Endometrial microvascular endothelial cells (primary cell): Measurements from ENCODE around the gene ACTN3. TPM values are rescaled to one million over a fixed set of nuclear protein-coding genes. Genes with fewer than 3 reads are reported as not detected.
"Not testable (repeated sequence)": the region's sequence is repeated elsewhere in the genome, so short reads cannot be mapped to it uniquely, and the experiment has no call there.

Experiments used
- in situ Hi-C: cut with HindIII; loops from 2 replicates; pipeline ENCODE4 v1.10.0; 2017; ENCODE audit warnings: low sequenced_read_pairs, low pct_unique_long_range_greater_than_20kb; ENCODE audit errors: inconsistent ontology term
- total RNA-seq: library from RNA; depleted of rRNA; stranded (reverse); fragments of >200 nt; gene quantifications from one replicate; pipeline ENCODE4 v1.2.3, GENCODE V29; 2015; ENCODE audit errors: inconsistent ontology term

Gene ACTN3
- total RNA-seq, 1 donor from 2014 or later = not detected

DNA sequence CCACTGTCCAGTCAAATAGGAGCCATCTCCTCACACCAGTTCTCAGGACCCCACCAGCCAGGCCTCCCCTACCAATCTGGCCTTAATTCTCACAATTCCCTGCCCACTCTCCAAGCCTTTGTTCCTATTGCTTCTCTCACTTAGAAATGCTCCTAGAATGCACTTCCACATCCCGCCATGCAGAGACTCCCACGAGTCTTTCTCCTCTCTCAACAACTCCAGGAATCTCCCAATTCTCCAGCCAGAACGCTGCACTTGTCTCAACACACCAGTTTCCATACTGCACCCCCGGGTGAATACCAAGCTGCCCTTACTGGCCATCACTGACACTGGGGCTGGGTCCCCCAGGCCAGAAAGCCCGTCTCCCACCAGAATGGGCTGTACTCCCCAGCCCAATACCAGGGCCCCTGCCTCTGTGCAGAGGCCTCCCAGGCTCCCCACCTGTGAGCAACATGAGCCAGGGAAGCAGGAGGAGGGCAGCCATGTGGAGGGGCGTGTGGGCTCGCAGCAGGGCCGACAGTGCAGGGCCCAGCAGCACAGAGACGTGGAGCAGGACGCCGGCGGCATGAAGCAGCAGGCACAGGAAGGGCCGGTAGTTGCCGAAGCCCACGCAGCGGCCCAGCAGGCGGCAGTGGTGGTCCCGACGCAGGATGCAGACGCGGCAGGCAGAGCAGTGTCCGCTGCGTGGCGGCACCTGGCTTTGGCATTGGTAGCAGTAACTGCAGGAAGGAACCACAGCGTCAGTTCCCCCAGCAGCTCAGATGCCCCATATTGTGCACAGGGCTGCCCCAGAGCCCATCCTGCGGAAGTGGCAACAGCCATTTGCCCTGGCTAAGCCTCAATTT is 3.2 kb upstream of the ACTN3 start:
- in situ Hi-C loops = no loop called here

DNA sequence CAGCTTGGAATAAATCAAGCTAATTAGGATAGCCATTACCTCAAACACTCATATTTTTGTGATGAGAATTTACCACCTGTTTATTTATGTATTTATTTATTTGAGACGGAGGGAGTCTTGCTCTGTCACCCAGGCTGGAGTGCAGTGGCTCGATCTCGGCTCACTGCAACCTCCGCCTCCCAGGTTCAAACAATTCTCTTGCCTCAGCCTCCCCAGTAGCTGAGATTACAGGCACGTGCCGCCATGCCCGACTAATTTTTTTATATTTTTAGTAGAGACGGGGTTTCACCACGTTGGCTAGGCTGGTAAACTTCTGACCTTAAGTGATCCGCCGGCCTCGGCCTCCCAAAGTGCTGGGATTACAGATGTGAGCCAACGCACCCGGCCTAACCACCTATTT is 1.8 kb upstream of the ACTN3 start:
- in situ Hi-C loops = not testable (repeated sequence)

DNA sequence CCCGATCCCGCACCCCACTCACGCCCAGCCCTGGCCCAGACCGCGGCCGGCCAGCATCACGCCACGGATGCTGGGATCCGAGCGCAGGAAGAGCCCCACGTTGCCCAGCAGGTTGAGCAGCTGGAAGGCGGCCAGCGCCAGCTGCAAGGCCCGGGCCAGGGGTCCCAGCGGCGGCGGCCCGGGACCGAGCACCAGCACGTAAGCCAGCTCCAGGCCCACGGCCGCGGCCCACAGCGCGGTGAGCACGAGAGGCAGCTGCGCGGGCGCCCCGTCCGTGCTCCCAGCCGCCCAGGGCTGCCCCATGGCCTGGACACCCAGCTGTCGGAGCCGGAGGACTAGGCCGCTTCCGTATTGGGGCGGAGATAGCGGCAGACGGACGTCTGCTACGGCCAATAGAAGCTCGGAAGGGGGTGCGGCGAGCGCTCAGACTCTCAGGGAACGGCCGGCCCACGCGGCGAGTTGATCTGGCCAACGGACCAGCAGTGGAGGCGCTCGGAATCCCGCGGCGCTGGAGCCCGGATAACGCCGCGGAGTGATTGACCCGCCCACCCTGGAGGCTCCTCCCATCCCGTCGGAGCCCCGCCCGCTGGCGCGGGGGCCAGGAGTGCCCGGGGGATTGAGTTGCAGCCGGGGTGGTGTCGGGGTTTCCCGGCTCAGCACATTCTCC is 869 bp upstream of the ACTN3 start, which contains the start of gene ZDHHC24:
Gene ZDHHC24 (minus strand): TSS at position 348 of the 667 bp plus-strand sequence. CDS start 45 bp downstream, at position 303.
- in situ Hi-C loops = no loop called here

DNA sequence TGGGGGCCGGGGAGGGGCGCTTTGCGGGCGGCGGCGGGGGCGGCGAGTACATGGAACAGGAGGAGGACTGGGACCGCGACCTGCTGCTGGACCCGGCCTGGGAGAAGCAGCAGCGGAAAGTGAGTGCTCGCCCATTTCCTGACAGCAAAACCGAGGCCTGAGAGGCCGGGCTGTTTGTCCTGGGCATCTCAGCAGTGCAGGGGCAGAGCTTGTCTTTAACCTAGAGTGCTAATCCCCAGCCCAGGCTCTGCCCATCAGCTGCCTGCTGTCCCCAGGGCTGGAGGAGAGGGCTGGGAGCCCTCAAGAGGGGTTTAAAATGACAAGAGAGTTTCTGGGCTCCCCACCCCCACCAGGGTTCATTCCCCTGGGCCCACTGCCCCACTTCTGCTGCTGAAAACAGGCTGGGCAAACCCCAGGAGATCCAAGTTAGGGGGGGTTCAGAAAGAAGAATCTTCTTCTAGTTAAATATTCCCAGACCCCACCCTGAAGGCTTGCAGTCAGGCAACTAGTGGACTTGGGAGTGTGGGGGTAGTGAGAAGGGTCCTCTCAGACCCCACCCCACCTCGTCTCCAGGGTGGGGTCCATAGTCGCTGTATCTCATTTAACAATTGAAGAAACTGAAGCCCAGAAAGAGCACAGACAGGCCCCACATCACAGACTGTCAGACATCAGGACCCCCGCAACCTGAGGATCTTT is 411 bp downstream of the ACTN3 start:
- in situ Hi-C loops = no loop called here

DNA sequence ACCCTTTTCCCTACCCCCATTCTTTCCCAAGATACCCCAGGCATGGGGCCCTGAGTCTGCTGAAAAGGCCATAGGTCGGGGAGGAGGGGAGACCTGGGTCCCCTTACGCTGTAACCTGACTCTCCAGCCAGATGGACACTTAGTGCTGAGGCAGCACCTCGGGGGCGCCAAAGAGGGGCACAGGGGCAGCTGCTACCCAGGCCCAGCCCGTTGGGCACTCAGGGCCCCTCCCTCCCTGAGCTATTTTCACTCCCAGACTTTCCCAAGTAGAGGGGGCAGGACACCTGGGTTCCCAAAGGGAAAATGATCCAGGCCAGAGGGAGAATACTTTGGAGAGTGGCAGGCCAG is 933 bp downstream of the ACTN3 start:
- in situ Hi-C loops = no loop called here

DNA sequence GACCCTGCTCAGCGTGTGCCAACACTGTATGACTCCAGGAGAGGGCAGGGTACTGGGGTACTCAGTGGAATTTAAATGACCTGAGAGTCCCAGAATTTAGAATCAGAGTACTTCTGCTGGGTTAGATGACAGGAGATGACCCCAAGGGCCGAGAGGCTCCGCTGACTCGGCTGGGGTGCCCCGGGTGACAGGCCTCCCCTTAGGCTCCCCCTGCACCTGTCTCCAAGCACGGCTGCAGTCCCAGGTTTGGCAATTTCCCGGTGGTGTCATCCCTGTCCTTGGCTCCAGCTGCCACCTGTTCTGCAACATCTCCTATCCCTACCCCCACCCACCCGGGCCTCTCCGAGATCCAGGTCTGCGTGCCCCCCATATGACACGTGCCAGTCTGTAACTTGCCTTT is 1.3 kb downstream of the ACTN3 start:
- in situ Hi-C loops = no loop called here

DNA sequence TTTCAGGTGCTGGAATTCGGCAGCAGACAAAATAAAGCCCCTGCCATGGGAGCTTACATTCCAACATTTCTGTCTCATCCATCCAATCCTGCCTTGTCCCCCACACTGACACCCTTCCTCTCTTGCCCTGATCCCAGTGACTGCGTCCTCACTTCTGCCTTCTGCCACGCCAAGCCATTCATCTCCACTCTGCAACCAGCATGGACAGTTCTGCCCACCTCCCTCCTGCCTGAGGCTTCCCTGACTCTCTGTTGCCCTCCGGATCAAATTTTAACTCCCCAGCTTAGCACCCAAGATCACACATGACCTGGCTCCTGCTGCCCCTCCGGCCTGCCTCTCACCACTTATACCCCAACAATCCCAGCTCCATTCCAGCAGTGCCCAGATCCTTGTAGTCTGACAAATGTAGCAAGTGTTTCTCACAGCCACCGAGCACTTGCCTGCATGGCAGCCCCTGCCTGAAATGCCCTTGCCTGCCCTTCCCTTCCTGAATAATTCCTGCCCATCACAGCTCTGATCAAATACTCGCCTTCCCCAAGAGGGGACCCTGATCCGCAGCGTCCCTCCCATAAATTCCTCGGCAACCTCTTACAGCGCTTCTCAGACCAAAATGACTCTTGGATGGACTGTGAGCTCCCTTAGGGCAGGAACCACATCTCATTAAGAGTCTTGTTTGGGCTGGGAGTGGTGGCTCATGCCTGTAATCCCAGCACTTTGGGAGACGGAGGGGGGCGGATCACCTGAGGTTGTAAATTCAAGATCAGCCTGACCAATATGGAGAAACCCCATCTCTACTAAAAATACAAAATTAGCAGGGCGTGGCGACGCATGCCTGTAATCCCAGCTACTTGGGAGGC is 2.3 kb downstream of the ACTN3 start:
- in situ Hi-C loops = no loop called here

DNA sequence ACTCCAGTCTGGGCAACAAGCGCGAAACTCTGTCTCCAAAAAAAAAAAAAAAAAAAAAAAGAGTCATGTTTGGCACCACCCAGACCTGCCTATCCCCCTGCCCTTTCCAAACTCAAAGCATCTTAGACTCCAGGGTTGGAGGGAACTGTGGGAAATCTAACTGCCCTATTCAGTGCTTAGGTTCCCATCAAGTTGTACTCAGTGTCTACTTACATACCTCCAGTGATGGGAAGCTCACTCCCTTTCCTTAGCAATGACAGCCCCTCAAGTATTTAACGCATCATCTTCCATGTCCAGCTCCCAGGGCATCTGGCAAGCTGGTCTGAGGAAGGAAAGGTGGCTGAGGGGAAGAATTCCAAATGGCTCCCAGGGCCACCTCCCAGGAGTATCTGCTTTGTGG is 3.0 kb downstream of the ACTN3 start:
- in situ Hi-C loops = no loop called here

DNA sequence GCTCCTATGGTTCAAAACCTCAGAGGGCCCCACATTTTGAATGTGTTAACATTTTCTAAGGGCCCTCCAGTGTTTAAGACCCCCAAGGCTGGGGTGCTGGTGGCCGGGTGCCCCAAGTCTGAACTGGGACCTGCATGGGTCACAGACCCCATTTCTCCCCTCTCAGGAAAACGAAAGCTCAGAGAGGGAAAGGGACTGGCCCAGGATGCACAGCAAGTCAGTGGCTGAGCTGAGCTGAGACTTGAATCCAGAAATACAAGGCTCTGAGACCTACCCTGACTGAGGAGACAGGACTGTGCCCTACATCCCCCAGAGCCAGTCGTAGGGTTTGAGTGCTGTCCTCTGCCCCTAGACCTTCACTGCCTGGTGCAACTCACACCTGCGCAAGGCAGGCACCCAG is 4.2 kb downstream of the ACTN3 start:
- in situ Hi-C loops = no loop called here

DNA sequence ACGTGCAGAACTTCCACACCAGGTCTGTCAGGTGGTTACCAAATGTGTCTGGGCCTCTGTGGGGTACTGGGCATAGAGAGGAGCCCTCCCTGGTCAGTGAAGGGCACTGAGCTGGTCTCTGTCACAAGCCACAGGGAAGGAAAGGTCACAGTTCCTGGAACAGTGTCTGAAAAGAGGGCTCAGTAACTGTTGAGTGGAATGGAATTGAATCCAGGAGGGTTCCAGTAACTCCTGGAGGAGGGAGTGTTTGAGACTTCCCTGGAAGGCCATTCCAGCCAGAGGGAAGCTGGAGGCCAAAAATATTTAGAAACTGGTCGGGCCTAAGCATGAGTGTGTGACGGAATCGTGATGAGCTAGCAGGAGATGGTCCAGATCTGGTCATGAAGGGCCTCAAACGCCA is 7.9 kb downstream of the ACTN3 start:
- in situ Hi-C loops = no loop called here

DNA sequence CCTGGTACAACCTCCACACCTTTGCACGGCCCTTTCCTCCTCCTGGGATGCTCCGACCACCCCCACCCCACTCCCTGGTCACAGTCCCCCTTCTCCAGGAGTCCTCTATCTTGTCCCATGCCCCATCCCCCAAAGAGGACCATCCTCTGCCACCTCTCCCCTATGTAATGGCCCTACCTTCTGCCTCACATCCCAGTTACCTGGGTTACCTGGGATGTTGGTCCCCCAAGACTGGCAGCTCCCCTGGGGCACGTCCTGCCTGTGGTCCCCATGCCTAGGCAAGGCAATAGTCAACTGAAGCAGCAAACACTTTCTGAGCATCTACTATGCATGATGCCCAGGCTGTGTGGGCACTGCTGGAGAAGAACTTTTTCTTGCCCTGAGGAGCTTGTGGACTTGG is 8.7 kb downstream of the ACTN3 start:
- in situ Hi-C loops = no loop called here

DNA sequence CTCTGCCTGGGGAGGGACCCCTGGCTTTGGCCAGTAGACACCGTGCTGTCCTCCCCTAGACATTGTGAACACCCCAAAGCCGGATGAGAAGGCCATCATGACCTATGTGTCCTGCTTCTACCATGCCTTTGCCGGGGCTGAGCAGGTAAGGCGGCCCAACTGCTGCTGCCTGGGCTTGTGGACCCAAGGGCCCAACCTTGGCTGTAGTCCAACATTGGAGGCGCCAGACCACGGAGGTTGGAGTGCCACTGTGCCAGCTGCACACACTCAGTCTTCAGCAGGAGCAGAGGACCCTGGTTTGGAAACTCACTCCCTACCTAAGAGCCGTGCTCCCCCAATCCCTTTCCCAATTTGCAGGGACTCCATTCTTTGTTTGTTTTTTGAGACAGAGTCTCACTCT is 9.4 kb downstream of the ACTN3 start:
- in situ Hi-C loops = no loop called here

DNA sequence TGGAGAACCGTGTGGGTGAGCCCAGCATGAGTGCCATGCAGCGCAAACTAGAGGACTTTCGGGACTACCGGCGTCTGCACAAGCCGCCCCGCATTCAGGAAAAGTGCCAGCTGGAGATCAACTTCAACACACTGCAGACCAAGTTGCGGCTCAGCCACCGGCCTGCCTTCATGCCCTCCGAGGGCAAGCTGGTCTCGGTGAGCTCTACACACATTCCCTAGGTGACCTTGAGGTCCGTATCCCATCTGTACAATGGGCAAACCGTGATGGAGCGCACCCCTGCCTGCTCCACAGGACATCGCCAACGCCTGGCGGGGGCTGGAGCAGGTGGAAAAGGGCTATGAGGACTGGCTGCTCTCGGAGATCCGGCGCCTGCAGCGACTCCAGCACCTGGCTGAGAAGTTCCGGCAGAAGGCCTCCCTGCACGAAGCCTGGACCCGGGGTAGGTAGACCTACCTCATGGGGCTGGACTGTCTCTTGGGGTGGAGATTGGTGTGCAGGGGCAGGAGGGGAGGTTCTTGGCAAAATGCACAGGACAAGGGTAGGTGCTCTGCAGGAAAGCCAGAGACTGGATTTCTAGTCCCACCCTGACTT is 11.1 kb downstream of the ACTN3 start:
- in situ Hi-C loops = no loop called here

DNA sequence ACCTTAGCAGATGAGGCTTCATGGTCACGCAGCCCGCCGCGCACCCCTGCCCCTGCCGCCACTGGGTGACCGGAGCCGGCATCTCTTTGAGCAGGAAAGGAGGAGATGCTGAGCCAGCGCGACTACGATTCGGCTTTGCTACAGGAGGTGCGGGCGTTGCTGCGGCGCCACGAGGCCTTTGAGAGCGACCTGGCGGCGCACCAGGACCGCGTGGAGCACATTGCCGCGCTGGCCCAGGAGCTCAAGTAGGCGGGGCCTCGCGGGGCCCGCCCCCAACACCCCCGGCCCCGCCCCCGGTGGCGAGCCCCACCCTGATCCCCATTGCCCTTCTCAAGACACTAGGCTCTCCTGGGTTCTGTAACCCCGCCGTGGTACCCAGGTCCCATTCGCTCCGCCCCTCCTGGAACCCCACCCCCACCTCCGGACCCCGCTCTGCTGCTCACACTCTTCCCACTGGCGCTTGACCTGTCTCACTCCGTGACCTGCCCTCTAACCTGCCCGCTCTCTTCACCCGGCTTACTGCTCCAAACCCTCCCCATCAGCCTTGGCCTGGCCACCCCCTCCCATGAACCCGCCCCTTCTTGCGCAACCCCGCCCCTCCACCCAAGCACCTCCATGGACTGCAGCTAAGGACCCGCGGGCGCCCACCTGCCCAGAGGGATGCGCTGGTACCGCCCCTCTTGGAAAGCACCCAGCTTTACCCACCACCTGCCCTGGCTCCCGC is 12.6 kb downstream of the ACTN3 start:
- in situ Hi-C loops = no loop called here

DNA sequence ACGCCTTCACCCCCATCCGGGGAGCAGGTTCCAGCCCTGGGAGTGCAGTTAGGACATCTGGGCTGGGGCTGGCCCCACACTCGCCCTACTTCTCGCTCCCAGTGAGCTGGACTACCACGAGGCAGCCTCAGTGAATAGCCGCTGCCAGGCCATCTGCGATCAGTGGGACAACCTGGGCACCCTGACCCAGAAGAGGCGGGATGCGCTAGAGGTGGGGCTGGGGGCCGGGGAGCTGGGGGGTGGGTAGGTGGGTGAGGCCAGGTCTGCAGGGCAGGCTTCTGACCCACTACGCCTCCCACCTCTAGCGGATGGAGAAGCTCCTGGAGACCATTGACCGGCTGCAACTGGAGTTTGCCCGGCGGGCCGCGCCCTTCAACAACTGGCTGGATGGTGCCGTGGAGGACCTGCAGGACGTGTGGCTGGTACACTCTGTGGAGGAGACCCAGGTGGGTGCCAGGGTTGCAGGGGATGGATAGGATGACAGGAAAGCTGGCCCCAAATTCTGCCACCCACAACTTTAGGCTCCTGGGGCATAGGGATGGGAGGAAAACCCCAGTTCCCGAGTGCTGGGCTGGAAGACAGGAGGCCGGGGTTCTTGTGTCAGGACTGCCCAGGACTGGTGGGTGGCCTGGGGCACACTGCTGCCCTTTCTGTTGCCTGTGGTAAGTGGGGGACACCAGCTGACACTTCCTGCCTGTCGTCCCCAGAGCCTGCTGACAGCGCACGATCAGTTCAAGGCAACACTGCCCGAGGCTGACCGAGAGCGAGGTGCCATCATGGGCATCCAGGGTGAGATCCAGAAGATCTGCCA is 13.4 kb downstream of the ACTN3 start:
- in situ Hi-C loops = no loop called here

DNA sequence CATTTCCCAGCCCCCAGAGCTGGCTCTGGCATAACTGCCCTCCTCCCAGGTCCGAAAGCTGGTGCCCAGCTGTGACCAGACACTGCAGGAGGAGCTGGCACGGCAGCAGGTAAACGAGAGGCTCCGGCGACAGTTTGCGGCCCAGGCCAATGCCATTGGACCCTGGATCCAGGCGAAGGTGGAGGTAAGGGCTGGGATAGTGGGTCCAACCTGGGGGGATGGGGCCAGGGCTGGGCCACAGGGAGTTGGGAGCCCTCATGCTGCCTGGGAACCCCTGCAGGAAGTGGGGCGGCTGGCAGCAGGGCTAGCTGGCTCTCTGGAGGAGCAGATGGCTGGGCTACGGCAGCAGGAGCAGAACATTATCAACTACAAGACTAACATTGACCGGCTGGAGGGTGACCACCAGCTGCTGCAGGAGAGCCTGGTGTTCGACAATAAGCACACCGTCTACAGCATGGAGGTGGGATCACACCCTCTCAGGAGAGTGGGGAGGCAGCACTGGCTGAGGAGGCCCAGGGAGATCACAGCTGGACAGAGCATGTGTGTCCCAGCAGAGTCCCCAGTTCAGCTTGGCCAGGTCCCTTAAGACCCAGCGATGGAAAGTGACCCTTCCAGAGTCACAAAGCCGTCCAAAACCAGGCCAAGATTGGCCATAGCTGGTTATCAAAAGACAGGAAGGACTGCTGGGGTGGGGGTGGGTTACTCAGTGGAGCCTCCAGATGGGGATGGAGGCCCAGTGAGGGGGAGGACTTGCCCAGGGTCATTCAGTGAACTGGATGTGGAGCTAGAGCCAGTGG is 14.7 kb downstream of the ACTN3 start:
- in situ Hi-C loops = no loop called here

DNA sequence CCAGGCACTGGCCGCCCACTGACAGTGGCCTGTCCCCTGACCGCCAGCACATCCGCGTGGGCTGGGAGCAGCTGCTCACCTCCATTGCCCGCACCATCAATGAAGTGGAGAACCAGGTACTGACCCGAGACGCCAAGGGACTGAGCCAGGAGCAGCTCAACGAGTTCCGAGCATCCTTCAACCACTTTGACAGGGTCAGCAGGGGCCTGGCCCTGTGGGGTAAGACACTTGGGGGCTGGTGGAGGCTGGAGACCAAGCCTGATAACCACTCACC is 15.2 kb downstream of the ACTN3 start:
- in situ Hi-C loops = no loop called here
